Kidney (tissue), 14 donors: ENCODE results near the gene SYNDIG1. TPM values are rescaled to one million over a fixed set of nuclear protein-coding genes. Genes with fewer than 3 reads are reported as not detected.

Source experiments
- DNase-seq, 5 donors: peaks; one replicate each; pipeline ENCODE4 v3.0.0-alpha.2; 2013 to 2020
- FAIRE-seq: peaks from 2 replicates; lab custom pipeline; 2012; peaks lifted over from hg19 to GRCh38; lab: Jason Lieb, UNC
- H3K27ac ChIP-seq, 2 donors: one replicate each; pipeline ENCODE4 v1.7.0; 2013; ENCODE audit warnings: low read depth in 2 of 2, low read length in 2 of 2, inconsistent platforms in 1 of 2
- H3K27me3 ChIP-seq: one replicate; pipeline ENCODE4 v1.7.1; 2013; ENCODE audit warnings: low read length, inconsistent platforms; ENCODE audit not compliant: control insufficient read depth, insufficient read depth
- H3K36me3 ChIP-seq, 3 donors: one replicate each; pipeline versions ENCODE4 v1.7.0 to v1.7.1; 2013; ENCODE audit warnings: low read length in 3 of 3, control low read depth in 1 of 3, inconsistent platforms in 1 of 3; ENCODE audit not compliant: insufficient read depth in 3 of 3, control insufficient read depth in 2 of 3
- H3K4me1 ChIP-seq, 3 donors: one replicate each; pipeline versions ENCODE4 v1.7.0 to v1.7.1; 2013; ENCODE audit warnings: low read length in 3 of 3, inconsistent platforms in 1 of 3, low read depth in 1 of 3; ENCODE audit not compliant: control insufficient read depth in 2 of 3, insufficient read depth in 2 of 3
- H3K4me3 ChIP-seq, 3 donors: one replicate each; pipeline versions ENCODE4 v1.7.0 to v1.8.1; 2013; ENCODE audit warnings: low read length in 3 of 3, control low read depth in 1 of 3, inconsistent platforms in 1 of 3
- H3K9ac ChIP-seq, 3 donors: one replicate each; pipeline versions ENCODE4 v1.7.0 to v1.7.1; 2013; ENCODE audit warnings: low read length in 3 of 3, control low read depth in 1 of 3, inconsistent platforms in 1 of 3
- H3K9me3 ChIP-seq, 3 donors: one replicate each; pipeline versions ENCODE4 v1.7.0 to v1.7.1; 2013; ENCODE audit warnings: low read length in 3 of 3, control low read depth in 1 of 3, inconsistent platforms in 1 of 3; ENCODE audit not compliant: control insufficient read depth in 2 of 3, insufficient read depth in 1 of 3
- intact Hi-C: fragments of 100-400 bp; cut with DNase I; formaldehyde crosslinking; loops from one replicate; pipeline ENCODE4 v1.11.1; 2022
- polyA plus RNA-seq: library from polyadenylated mRNA; stranded (reverse); fragments of 350-450 nt; fragmentation: Illumina TruSeq; extraction: RNeasy Lipid Tissue Mini Kit (QIAGEN cat#74804); gene quantifications from one replicate; pipeline ENCODE4 v1.2.3, GENCODE V29; 2014; ENCODE audit warnings: low read depth, low replicate concordance; ENCODE audit not compliant: insufficient read depth
- total RNA-seq: library from RNA; stranded (reverse); fragmentation: NEBNext Ultra II Directional; extraction: Animal tissue kit (Norgen Biotek cat#: 25700); gene quantifications from one replicate; pipeline ENCODE4 v1.2.1, GENCODE V29; 2021
- TF ChIP-seq, protein P1 (sequence below): IDR thresholded peaks from 3 replicates; pipeline ENCODE4 v1.5.1; 2012; ENCODE audit warnings: mild to moderate bottlenecking, moderate library complexity, borderline replicate concordance; ENCODE audit not compliant: insufficient read depth; ENCODE audit errors: extremely low read depth
- donor health status: control.
- donor health status: control.
- donor health status: control.
- donor health status: control.
- donor health status: control.
- donor health status: DM: yes; HTN: yes; CAD: no.
- donor health status: Normal renal cell carcinoma (clear cell type).

The SYNDIG1 gene
- total and polyA plus RNA-seq, 2 donors from 2014 or later: 5.4 to 8.2 TPM

DNA sequence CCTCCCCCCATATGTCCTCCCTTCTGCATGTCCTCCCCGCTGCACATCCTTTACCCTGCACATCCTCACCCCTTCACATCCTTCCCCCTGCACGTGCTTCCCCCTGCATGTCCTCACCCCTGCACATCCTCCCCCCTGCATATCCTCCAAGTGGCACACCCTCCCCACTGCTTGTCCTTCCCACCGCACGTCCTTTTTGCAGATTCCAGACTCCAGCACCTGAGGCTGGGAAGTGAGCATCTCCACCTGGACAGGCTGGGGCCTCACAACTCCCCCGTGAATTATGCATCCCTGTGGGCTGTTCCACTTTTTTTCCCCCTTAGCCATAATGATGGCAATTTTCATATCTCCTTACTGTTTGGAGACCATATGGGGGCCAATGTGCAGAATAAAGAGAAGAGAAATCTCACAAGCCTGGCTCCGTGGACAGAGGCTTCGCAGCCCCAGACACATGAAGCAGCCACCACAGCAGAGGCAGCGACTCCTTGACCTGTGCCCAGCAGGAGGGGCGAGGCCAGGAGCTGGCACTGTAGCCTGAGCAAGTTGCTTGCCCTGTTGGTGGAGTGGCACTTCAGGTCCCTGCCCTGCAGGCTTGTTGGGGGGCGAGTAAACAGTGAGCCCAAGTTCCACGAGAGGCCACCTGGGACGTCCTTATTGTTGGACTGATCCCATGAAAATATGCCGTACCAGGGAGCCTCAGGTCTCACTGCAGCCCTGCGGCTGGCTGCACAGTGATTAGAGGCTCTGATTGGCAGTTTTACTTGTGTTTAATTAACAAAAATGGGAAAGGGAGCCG lies 113.1 kb downstream of the SYNDIG1 start:
- Histone ChIP-seq H3K9me3 (no peaks in the 10 kb centered on the region), H3K36me3 (no peaks in the 10 kb centered on the region), H3K9ac (no peak overlapping the region), H3K27ac (no peak overlapping the region), H3K27me3 (no peaks in the 10 kb centered on the region), H3K4me1 (no peaks in the 10 kb centered on the region), H3K4me3 (no peak overlapping the region)
- TF ChIP-seq, protein P1, sequence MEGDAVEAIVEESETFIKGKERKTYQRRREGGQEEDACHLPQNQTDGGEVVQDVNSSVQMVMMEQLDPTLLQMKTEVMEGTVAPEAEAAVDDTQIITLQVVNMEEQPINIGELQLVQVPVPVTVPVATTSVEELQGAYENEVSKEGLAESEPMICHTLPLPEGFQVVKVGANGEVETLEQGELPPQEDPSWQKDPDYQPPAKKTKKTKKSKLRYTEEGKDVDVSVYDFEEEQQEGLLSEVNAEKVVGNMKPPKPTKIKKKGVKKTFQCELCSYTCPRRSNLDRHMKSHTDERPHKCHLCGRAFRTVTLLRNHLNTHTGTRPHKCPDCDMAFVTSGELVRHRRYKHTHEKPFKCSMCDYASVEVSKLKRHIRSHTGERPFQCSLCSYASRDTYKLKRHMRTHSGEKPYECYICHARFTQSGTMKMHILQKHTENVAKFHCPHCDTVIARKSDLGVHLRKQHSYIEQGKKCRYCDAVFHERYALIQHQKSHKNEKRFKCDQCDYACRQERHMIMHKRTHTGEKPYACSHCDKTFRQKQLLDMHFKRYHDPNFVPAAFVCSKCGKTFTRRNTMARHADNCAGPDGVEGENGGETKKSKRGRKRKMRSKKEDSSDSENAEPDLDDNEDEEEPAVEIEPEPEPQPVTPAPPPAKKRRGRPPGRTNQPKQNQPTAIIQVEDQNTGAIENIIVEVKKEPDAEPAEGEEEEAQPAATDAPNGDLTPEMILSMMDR: no peak
- FAIRE-seq (no peak), DNase-seq (peak in 1 of 5 donors; percentile 14)
- intact Hi-C loops: no loop called here

DNA sequence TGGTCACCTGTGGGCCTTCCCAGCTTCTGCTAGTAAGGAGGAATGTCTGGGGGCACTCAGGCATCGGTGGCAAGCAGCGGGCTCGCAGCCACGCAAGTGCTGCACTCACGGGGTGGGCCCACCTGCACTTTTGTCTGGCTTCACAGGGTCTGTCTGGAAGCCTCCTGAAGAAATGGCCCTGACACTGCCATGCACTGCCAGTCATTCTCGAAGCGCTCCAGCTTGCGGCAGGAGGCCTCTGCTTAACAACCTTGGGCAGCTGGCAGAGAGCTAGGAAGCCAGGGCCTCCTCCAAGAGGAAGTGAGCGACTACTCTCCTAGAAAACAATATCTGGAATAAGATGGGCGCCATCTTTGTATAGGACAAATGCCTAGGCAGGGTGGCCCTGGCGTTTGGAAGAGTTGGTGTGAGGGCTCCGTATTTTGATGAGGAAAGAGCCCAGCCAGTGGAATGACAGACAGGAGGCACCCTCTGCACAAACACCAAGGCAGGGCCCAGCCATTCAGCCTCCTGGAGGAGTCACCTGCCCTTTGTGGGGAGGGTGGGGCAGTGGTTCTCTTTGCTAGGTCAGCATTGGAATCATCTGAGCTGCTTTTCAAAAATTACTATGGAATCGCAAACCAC lies 113.9 kb downstream of the SYNDIG1 start:
- TF ChIP-seq, protein P1: no peak
- FAIRE-seq: no peak
- no peaks in the 10 kb centered on the region for H3K27me3 ChIP-seq

GRCh38 chr20:24584078-24584477 lies 114.6 kb downstream of the SYNDIG1 start:
- H3K9me3 ChIP-seq: no peaks in the 10 kb centered on the region
- H3K27ac ChIP-seq: no peak overlapping the region
- H3K4me1 ChIP-seq: no peaks in the 10 kb centered on the region
- H3K27me3 ChIP-seq: no peaks in the 10 kb centered on the region
- DNase-seq (no peak), FAIRE-seq (no peak)
- H3K4me3 ChIP-seq: no peak overlapping the region
- no peaks in the 10 kb centered on the region for H3K36me3 ChIP-seq
- intact Hi-C loops: no loop called here
- TF ChIP-seq, protein P1: no peak
- H3K9ac ChIP-seq: no peak overlapping the region

More for the DNA sequence above, 113.9 kb downstream of the SYNDIG1 start:
- no peak overlapping the region for H3K4me3 ChIP-seq
- no peak overlapping the region for H3K27ac ChIP-seq
- no peak for DNase-seq
- H3K36me3 ChIP-seq: no peaks in the 10 kb centered on the region
- H3K4me1 ChIP-seq: no peaks in the 10 kb centered on the region
- intact Hi-C loops: no loop called here
- no peaks in the 10 kb centered on the region for H3K9me3 ChIP-seq
- H3K9ac ChIP-seq: no peak overlapping the region
